KMS-11 (cell line): ENCODE data around the gene SLC2A9.

ENCODE experiments used
- H2AFZ ChIP-seq: fragments of 200-600 bp; sonication (generic); 2 replicates; pipeline ENCODE4 v1.6.1; 2016; ENCODE audit warnings: antibody characterized with exemption, mixed run types, low read depth
- H3K27ac ChIP-seq: fragments of 200-600 bp; sonication (generic); 2 replicates; pipeline ENCODE4 v1.6.1; 2016; ENCODE audit warnings: mild to moderate bottlenecking, mixed run types
- H3K27me3 ChIP-seq: fragments of 200-600 bp; sonication (generic); 2 replicates; pipeline ENCODE4 v1.6.1; 2017; ENCODE audit warnings: mild to moderate bottlenecking, low read depth, mixed run types, moderate library complexity; ENCODE audit not compliant: insufficient read depth
- H3K36me3 ChIP-seq: fragments of 200-600 bp; sonication (generic); 2 replicates; pipeline ENCODE4 v1.6.1; 2017; ENCODE audit warnings: mild to moderate bottlenecking, mixed run types; ENCODE audit not compliant: insufficient read depth
- H3K4me1 ChIP-seq: fragments of 200-600 bp; sonication (generic); 2 replicates; pipeline ENCODE4 v1.6.1; 2016; ENCODE audit warnings: mild to moderate bottlenecking, low read depth, mixed run types; ENCODE audit not compliant: poor library complexity, severe bottlenecking
- H3K4me2 ChIP-seq: fragments of 200-600 bp; sonication (generic); 2 replicates; pipeline ENCODE4 v1.7.0; 2016; ENCODE audit warnings: mild to moderate bottlenecking, mixed run types
- H3K4me3 ChIP-seq: fragments of 200-600 bp; sonication (generic); IDR thresholded peaks from 2 replicates; pipeline ENCODE4 v1.6.1; 2017; ENCODE audit warnings: low read depth, low read length, mixed read lengths; ENCODE audit not compliant: insufficient read depth
- H3K79me2 ChIP-seq: fragments of 200-600 bp; sonication (generic); 2 replicates; pipeline ENCODE4 v1.6.1; 2016; ENCODE audit warnings: low read depth, mixed run types; ENCODE audit not compliant: insufficient read depth
- H3K9ac ChIP-seq: fragments of 200-600 bp; sonication (generic); 2 replicates; pipeline ENCODE4 v1.6.1; 2016; ENCODE audit warnings: mild to moderate bottlenecking, mixed run types
- H4K20me1 ChIP-seq: fragments of 200-600 bp; sonication (generic); 2 replicates; pipeline ENCODE4 v1.6.1; 2016; ENCODE audit warnings: mild to moderate bottlenecking, mixed run types; ENCODE audit not compliant: insufficient read depth
- TF ChIP-seq, protein P1 (sequence below): fragments of 200-600 bp; sonication (generic); conservative IDR thresholded peaks from 2 replicates; pipeline ENCODE4 v1.6.1; 2017; ENCODE audit warnings: low read depth, mild to moderate bottlenecking, antibody characterized with exemption, low read length, moderate library complexity, mixed read lengths

Gene SLC2A9

DNA sequence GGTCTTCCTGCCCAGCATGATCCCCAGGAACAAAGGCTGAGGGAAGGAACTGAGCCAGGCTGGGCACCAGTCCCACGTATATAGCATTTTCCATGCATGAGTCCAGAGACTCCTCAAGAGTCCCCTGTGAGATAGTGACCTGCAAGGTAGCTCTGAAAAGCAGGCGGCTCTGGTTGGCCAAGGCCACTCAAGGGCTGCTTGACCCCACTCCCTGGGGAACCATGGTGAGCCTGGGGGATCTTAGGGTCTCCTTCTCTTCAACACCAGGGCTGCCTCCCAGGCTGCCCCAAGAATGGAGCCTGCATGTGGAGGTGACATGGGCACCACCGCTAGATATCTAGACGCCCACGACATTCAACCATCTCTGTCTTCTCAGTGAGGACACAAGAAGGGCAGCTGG lies 79.2 kb downstream of the SLC2A9 start:
- Histone ChIP-seq H3K27ac (no peak overlapping the region), H4K20me1 (no peaks in the 10 kb centered on the region), H3K27me3 (no peaks in the 10 kb centered on the region), H3K79me2 (no peaks in the 10 kb centered on the region), H3K4me1 (no peaks in the 10 kb centered on the region), H3K4me3 (no peak overlapping the region), H3K9ac (no peak overlapping the region), H3K36me3 (no peaks in the 10 kb centered on the region), H3K4me2 (no peak overlapping the region), H2AFZ (no peak overlapping the region)
- TF ChIP-seq, protein P1, sequence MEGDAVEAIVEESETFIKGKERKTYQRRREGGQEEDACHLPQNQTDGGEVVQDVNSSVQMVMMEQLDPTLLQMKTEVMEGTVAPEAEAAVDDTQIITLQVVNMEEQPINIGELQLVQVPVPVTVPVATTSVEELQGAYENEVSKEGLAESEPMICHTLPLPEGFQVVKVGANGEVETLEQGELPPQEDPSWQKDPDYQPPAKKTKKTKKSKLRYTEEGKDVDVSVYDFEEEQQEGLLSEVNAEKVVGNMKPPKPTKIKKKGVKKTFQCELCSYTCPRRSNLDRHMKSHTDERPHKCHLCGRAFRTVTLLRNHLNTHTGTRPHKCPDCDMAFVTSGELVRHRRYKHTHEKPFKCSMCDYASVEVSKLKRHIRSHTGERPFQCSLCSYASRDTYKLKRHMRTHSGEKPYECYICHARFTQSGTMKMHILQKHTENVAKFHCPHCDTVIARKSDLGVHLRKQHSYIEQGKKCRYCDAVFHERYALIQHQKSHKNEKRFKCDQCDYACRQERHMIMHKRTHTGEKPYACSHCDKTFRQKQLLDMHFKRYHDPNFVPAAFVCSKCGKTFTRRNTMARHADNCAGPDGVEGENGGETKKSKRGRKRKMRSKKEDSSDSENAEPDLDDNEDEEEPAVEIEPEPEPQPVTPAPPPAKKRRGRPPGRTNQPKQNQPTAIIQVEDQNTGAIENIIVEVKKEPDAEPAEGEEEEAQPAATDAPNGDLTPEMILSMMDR: no peak

DNA sequence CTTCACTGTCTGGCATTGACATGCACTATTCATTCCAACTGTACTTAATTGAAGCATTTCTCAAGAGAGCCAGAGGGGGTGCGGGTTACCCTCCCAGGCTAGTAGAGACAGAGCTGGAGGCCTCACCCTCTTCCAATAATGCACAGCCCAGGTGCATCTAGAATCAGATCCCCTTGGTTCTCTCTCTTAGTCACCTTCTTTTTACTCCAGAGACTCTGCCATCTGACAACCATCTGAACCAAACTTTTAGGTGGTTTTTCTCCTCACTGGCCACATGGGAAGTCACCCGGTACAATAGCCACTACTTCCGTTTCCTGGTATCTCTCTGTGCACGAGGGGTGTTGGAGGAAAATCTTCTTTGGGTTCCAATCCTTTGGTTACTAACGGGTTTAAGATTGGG lies 81.3 kb downstream of the SLC2A9 start:
- no peak overlapping the region for H2AFZ ChIP-seq
- H3K4me1 ChIP-seq: no peaks in the 10 kb centered on the region
- no peak overlapping the region for H3K27ac ChIP-seq
- H3K36me3 ChIP-seq: no peaks in the 10 kb centered on the region
- TF ChIP-seq, protein P1: no peak
- H3K27me3 ChIP-seq: no peaks in the 10 kb centered on the region
- no peak overlapping the region for H3K4me2 ChIP-seq
- no peak overlapping the region for H3K9ac ChIP-seq
- H4K20me1 ChIP-seq: no peaks in the 10 kb centered on the region
- no peaks in the 10 kb centered on the region for H3K79me2 ChIP-seq
- no peak overlapping the region for H3K4me3 ChIP-seq

DNA sequence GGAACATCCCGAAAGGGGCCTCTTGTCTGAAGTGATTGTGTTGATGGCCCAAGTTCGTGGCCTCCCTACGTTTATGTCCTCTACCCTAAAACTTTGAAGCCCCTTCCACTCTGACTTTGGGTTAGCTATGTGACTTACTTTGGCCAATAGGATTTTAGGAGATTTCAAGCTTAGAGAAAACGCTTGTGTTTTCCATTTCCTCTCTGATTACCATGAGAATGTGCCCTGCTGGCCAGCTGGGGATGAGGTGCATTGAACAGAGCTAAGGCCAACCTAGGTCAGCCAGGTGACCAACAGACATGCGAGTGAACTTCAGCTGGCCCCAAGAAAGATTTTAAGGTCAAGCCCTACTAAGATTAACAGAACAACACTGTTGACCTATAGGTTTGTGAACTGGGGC lies 82.4 kb downstream of the SLC2A9 start:
- no peaks in the 10 kb centered on the region for H3K36me3 ChIP-seq
- H3K4me1 ChIP-seq: no peaks in the 10 kb centered on the region
- H3K79me2 ChIP-seq: no peaks in the 10 kb centered on the region
- H3K4me3 ChIP-seq: no peak overlapping the region
- H3K4me2 ChIP-seq: no peak overlapping the region
- no peak overlapping the region for H3K9ac ChIP-seq
- TF ChIP-seq, protein P1: no peak
- no peak overlapping the region for H3K27ac ChIP-seq
- no peak overlapping the region for H2AFZ ChIP-seq
- H3K27me3 ChIP-seq: no peaks in the 10 kb centered on the region
- H4K20me1 ChIP-seq: no peaks in the 10 kb centered on the region

DNA sequence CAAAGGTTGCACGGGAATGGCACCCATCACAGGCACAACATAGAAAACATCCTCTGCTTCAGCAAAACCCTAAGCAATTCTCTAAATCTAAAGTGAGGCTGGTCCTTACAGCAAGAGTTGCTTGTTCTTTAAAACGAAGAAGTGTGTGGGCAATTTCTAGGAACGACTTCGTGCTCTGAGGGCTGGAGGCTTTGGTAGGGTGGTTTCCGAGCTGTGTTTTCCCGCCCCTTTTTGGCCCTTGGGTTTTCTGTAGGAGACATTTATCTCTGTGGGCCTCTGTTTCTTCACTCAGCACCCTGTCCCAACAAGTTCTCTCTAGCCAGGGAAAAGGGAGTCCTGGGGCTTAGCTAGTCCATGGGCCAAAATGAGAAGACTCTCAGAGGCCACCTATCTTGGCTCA lies 84.2 kb downstream of the SLC2A9 start:
- H3K36me3 ChIP-seq: no peaks in the 10 kb centered on the region

More for the DNA sequence above, 84.2 kb downstream of the SLC2A9 start:
- Histone ChIP-seq H3K79me2 (no peaks in the 10 kb centered on the region), H2AFZ (no peak overlapping the region), H3K27ac (no peak overlapping the region), H3K9ac (no peak overlapping the region), H3K4me2 (no peak overlapping the region), H3K4me1 (no peaks in the 10 kb centered on the region), H3K27me3 (no peaks in the 10 kb centered on the region), H4K20me1 (no peaks in the 10 kb centered on the region), H3K4me3 (no peak overlapping the region)
- TF ChIP-seq, protein P1: no peak
